HUDEP-2 (cell line): ENCODE measurements around the gene PLRG1.
A peak's percentile ranks its signal among the peaks of the same experiment; 100 is the strongest.
"Not testable (repeated sequence)": the region's sequence is repeated elsewhere in the genome, so short reads cannot be mapped to it uniquely, and the experiment has no call there.

Source experiments
- DNase-seq, 76 experiments: peaks; one replicate each; lab custom pipeline; 2025; ENCODE audit not compliant: unreplicated experiment in 76 of 76; lab: John Stamatoyannopoulos, UW

The PLRG1 gene

DNA sequence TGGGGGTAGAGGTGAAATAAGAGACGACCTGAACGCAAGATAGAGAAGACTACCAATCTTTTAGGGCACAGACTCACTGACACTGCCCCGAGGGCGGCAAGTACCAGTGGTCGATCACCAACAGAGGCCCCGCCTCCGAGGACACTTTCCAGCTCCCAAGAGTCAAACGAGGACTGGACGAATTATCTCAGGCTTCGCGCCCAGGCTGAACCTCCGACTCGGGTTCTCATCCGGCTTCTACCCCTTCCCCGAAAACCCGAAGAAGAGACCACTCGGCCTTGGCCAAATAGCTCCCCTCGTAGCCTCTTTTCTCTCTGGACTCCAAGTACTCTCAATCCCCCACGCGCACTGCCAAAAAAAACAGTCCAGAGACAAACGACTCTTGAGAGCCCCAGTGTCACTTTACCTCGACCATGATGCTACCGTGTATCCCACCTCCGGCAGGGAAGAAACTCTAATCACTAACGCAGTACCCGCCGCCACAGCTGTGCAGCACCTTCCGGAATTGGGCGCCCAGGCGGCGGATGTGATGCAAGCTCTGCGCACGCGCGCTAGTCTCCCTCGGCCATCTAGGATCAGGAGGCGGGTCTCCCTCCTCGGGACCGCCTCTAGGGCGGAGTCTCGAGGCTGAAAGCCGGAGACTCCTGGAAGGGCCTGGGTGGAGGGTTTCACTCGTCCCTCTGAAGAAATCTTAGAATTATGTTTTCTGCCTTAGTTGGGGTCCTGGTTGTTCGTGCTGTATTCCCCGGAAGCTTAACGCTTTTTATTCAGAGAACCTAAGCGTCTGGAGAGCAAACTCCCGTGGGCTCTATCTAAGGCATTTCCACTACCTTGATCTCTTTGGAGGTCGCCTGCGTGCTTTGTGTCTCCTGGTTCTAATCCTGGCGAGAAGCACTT lies at the start of gene PLRG1:
TSS of gene PLRG1 (minus strand) at position 507 of the 897 bp plus-strand sequence. CDS start at position 415, 92 bp downstream.
- peak in 75 of 76 experiments; percentile 5 to 96 (median 89) for DNase-seq

DNA sequence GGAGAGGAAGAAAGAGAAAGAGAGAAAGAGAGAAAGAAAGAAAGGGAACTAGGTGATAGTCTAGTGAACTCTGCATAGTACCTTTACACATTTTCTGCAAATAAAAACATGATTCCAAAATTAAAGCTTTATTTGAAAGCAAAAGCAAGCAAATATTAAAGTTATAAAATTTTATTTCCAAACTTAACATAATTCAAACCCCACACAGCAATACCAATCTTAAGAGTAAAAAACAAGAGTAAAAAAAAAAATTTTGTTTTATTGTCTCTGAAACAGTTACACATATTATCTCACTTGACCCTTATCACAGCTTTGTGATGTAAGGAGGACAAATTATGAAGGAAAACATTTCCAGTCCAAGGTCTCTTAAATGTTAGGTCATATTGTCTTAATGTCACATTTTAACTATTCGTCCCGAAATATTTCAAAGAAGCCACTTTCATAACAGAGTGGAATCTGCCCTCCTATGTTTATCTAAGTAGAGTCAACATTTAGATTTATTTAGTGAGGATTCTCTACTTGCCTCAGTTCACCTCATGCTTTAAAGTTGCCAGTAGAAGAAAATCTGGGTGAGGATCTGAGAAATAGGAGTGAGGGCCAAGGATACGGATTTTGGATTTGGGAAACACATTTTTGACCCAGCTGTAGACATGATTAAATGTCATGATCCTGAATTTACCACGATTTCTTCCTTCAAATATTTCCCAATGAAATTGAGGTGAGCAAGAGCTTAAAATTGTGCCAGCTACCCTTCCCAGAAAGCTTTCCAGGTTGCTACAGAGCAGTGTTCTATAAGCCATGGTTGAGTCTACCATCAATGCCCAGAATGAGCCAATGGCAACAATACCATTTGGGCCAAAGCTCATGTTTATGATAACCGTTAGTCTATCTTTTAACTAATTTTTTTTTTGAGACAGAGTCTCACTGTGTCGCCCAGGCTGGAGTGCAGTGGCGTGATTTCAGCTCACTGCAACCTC lies 47.9 kb upstream of the PLRG1 start:
- DNase-seq, result no peak

- not testable (repeated sequence) for DNase-seq
Measured at GRCh38 chr4:154597281-154597680, 47.1 kb upstream of the PLRG1 start.

- DNase-seq, result no peak
Measured at GRCh38 chr4:154595807-154596206, 45.6 kb upstream of the PLRG1 start.

DNA sequence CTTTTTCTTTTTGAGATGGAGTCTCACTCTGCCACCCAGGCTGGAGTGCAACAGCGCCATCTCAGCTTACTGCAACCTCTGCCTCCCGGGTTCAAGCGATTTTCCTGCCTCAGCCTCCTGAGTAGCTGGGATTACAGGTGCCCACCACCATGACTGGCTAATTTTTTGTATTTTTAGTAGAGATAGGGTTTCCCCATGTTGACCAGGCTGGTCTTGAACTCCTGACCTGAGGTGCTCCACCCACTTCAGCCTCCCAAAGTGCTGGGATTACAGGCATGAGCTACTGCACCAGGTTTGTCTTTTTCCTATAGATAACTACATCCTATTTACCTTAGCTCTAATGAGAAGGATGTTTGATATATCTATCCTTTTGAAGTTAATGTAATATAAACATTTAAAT lies 44.1 kb upstream of the PLRG1 start:
- DNase-seq, result not testable (repeated sequence)

- no peak for DNase-seq
Measured at GRCh38 chr4:154593868-154594267, 43.7 kb upstream of the PLRG1 start.

GRCh38 chr4:154591890-154592289 lies 41.7 kb upstream of the PLRG1 start:
- DNase-seq, result no peak

- no peak for DNase-seq
Measured at GRCh38 chr4:154590329-154591006, 40.3 kb upstream of the PLRG1 start, which contains the start of gene FGA. Gene FGA (minus strand): TSS chr4:154590742. CDS start chr4:154590687, 55 bp downstream.

- no peak for DNase-seq
Measured at GRCh38 chr4:154589296-154590197, 39.3 kb upstream of the PLRG1 start.

DNA sequence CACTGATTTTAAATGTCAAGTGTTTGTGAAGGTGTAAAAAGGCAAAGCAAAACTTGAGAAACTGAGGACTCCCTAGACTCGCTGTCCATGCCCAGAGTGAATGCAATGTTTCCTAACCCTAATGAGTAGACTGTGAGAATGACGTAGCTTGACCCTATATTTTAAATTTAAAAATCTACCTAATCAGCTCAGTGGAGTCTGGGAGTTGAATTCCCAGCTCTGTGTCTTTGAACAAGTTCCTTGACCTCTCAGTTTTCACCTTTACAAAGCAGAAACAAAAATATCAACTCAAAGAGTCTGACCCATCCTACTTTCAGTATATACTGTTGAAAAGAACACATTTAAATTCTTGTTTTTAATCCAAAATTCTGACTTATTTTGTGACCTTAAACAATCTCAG lies 38.0 kb upstream of the PLRG1 start:
- no peak for DNase-seq

- no peak for DNase-seq
Measured at GRCh38 chr4:154586296-154587033, 36.3 kb upstream of the PLRG1 start.

- DNase-seq, result no peak
Measured at GRCh38 chr4:154585369-154586018, 35.3 kb upstream of the PLRG1 start.

- no peak for DNase-seq
Measured at GRCh38 chr4:154584259-154584658, 34.1 kb upstream of the PLRG1 start.

- no peak for DNase-seq
Measured at GRCh38 chr4:154583677-154584076, 33.5 kb upstream of the PLRG1 start.

- no peak for DNase-seq
Measured at GRCh38 chr4:154583230-154583629, 33.0 kb upstream of the PLRG1 start.

GRCh38 chr4:154582723-154583122 lies 32.5 kb upstream of the PLRG1 start:
- DNase-seq, result no peak

GRCh38 chr4:154579927-154580326 lies 29.7 kb upstream of the PLRG1 start:
- DNase-seq, result no peak

GRCh38 chr4:154578919-154579318 lies 28.7 kb upstream of the PLRG1 start:
- no peak for DNase-seq
